GM18951 (cell line): ENCODE measurements around the gene NCAPH2.

Experiments
- POLR2A ChIP-seq: IDR thresholded peaks from 4 replicates; pipeline ENCODE4 v1.6.1; 2011; ENCODE audit warnings: mild to moderate bottlenecking; ENCODE audit not compliant: insufficient read length, insufficient read depth; ENCODE audit errors: extremely low read depth
- in situ Hi-C: fragments of 300-500 bp; cut with MboI; formaldehyde crosslinking; loops from one replicate; pipeline ENCODE4 v1.12.0; 2022; ENCODE audit warnings: low sequenced_read_pairs, mixed read lengths, inconsistent platforms; ENCODE audit not compliant: unreplicated experiment

Gene NCAPH2

DNA sequence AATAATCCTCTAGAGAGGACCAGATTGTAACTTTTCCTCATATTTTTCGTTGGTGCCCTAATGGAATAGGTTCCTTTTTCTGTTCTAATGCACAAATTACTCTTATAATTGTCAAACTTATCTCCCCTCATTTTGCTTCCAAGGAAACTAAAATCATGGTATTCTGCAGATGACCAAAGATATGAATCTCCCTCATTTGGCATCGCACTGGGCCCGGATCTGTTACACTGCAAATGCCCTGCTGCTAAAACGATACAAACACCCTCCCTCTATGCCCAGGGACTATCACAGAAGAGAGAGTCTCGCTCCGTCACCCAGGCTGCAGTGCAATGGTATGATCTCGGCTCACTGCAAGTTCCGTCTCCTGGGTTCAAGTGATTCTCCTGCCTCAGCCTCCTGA is 45.3 kb downstream of the NCAPH2 start:
- no peak for TF ChIP-seq POLR2A
- in situ Hi-C loops, result no loop called here

GRCh38 chr22:50556703-50557102 is 48.7 kb downstream of the NCAPH2 start:
- in situ Hi-C loops, result no loop called here

DNA sequence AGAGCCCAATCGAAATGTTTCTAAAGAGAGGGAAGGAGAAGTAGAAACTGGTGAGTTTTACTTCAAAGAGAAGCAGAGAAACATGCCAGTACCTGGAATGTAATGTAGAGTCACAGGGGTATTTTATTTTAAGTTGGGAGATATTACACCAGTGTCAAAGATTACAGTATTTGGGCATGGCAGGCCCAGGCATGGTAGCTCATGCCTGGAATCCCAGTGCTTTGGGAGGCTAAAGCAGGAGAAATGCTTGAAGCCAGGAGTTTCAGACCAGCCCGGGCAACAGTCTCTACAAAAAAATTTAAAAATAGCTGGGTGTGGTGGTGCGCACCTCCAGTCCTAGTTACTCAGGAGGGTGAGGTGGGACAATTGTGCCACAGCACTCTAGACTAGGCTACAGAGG is 52.0 kb downstream of the NCAPH2 start:
- in situ Hi-C loops, result no loop called here
- no peak for TF ChIP-seq POLR2A

More at GRCh38 chr22:50556703-50557102, 48.7 kb downstream of the NCAPH2 start:
- TF ChIP-seq POLR2A, result no peak

- no peak for TF ChIP-seq POLR2A
- in situ Hi-C loops, result no loop called here
These were observed 53.7 kb downstream of the NCAPH2 start for GRCh38 chr22:50561401-50562358.

- peak; percentile 73 for TF ChIP-seq POLR2A
- in situ Hi-C loops, result no loop called here
These were observed 54.7 kb downstream of the NCAPH2 start, which contains the start of gene SYCE3 for GRCh38 chr22:50562523-50563412. Gene SYCE3 (minus strand): TSS chr22:50562919. CDS start chr22:50556405, 6,514 bp downstream.

- in situ Hi-C loops, result no loop called here
- no peak for TF ChIP-seq POLR2A
These were observed 55.6 kb downstream of the NCAPH2 start for GRCh38 chr22:50563413-50564160.

GRCh38 chr22:50564289-50564688 is 56.3 kb downstream of the NCAPH2 start:
- in situ Hi-C loops, result no loop called here
- no peak for TF ChIP-seq POLR2A

- in situ Hi-C loops, result no loop called here
- no peak for TF ChIP-seq POLR2A
These were observed 59.8 kb downstream of the NCAPH2 start for GRCh38 chr22:50567721-50568252.

DNA sequence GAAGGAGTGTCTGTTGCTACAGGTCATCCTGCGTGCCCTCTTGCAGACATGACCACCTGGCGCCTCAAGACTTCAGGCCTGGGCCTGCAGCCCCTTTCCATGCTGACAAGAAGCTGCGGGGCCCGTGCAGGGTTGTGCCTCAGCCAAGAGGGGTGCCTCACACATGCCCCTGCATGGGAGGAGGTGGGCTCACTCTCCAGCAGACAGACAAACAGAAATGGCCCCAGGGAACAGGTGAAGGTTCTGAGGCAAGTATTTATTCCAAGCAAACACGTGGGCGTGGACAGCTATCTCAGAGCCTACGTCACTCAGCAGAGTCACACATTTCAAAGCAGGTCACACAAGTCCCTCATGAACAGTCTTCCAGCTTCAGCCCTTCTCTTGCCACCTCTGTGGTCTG is 60.6 kb downstream of the NCAPH2 start:
- in situ Hi-C loops, result no loop called here
- TF ChIP-seq POLR2A, result no peak

DNA sequence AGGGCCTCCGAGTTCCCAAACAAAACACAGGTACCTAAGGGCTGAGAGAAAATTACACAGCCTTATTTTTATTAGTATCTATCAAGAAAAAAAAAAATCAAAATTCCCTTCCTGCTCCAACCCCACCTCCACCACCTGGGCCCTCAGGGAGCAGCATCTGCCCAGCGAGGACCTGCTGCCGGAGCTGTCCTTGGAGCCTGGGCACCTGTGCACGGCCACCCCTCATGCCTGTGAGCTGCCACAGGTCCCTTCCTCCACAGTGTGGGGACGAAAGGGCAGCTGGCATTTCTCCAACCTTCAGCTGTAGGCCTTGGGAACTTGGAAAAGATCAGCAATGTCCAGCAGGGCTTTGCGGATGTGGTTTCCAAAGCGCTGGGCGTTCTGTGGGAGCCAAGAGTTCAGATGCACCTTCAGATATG is 61.0 kb downstream of the NCAPH2 start:
- in situ Hi-C loops, result no loop called here
- TF ChIP-seq POLR2A, result no peak

DNA sequence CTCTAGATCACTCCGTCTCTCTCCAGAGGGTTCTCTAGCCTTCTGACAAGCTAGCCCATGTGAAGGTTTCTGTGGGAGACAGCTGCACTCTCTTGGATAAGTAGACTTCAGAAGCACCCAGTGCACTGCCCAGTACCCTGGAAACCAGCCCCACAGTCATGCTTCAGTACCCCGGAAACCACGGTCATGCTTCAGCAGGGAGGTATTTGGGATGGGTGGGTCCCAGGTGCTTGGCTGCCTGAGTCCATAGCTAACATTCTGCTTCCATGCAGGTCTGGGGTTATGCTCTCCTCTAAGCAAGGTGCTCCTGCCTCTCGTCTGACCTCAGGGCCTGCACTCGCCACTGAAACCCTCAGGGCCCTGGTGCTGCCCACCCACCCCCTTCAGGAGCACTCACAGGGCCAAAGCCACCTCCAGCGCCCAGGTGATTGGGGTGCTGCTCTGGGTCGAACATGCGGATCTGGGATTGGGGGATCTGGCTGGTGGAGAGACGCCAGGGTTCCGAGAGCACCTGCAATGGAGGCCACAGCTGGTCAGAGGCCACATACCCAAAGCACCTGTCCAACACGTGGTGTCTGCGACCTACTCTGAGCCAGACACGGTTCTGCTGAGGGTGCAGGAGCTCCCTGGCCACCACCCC is 62.0 kb downstream of the NCAPH2 start:
- no peak for TF ChIP-seq POLR2A
- in situ Hi-C loops, result no loop called here

DNA sequence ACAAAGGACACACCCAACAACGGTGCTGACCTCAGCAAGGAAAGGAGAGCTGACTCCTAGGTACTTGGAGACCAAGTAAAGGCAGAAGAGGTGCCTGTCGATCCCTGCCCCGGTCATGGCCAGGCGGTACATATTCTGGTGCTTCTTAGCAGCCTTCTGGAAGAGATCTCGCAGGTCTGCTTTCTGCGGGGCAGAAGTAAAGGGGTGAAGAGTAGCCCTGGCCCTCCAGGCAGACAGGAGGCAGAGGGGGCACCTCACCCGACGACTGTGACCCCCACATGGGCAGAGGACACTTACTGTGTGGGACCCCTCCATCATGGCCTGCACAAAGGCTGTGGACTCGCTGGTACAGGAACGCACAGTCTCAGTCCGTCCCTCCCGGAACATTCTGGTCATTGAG is 62.8 kb downstream of the NCAPH2 start:
- in situ Hi-C loops, result no loop called here
- TF ChIP-seq POLR2A, result no peak
